ENCODE data around the gene APOBEC3B.
A peak's percentile ranks its signal among the peaks of the same experiment; 100 is the strongest.

DNA sequence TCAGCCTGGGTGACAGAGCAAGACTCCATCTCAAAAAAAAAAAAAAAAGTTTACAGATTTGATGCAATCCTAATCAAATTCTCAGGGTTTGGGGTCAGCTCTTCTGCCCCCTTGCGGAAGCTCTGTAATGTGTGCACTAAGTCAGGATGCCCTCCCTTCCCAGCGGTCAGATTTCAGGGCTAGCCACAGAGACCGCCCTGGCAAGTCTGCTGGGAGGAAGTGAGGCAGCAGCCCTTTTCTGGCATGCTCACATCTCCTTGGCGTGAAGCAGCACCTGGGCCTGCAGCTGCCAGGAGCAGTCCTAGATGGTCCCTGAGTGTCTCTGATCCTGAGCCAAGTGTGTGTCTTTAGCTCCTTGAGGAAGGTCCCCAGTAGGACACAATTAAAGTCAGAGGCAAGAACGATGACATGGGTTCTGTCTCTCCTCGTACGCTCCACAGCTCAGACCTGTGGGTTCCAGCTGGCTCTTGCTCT lies 21.1 kb downstream of the APOBEC3B start:
- TF ChIP-seq, protein P1, sequence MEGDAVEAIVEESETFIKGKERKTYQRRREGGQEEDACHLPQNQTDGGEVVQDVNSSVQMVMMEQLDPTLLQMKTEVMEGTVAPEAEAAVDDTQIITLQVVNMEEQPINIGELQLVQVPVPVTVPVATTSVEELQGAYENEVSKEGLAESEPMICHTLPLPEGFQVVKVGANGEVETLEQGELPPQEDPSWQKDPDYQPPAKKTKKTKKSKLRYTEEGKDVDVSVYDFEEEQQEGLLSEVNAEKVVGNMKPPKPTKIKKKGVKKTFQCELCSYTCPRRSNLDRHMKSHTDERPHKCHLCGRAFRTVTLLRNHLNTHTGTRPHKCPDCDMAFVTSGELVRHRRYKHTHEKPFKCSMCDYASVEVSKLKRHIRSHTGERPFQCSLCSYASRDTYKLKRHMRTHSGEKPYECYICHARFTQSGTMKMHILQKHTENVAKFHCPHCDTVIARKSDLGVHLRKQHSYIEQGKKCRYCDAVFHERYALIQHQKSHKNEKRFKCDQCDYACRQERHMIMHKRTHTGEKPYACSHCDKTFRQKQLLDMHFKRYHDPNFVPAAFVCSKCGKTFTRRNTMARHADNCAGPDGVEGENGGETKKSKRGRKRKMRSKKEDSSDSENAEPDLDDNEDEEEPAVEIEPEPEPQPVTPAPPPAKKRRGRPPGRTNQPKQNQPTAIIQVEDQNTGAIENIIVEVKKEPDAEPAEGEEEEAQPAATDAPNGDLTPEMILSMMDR (conservative IDR thresholded peaks at IDR 0.05): peak; percentile 88
- no peak for TF ChIP-seq ZFX (IDR thresholded peaks at IDR 0.05)

Measured in C4-2B (cell line).